ENCODE measurements around the gene TRIM72. TPM values are rescaled to one million over a fixed set of nuclear protein-coding genes. Genes with fewer than 3 reads are reported as not detected.

Gene TRIM72
- total and polyA plus RNA-seq, 2 of the 8 experiments (the other 6 are each of a cell fraction or from before 2014, with no cell fraction given) = 0.57 to 2.1 TPM

GRCh38 chr16:31225193-31225592 is 11.3 kb downstream of the TRIM72 start (continued):
- TF ChIP-seq CHD7 (IDR thresholded peaks at IDR 0.05; ENCODE audit: insufficient replicate concordance, low read length) (no peak), ASH2L (IDR thresholded peaks at IDR 0.05; ENCODE audit: low read length) (no peak), E2F6 (IDR thresholded peaks at IDR 0.05) (no peak), KDM4A (IDR thresholded peaks at IDR 0.05; ENCODE audit: low read depth, low read length, severe bottlenecking) (no peak), SP4 (IDR thresholded peaks at IDR 0.05; ENCODE audit: low read length) (no peak), TBP (IDR thresholded peaks at IDR 0.05; ENCODE audit: low read depth, low read length) (no peak), SIX5 (IDR thresholded peaks at IDR 0.05; ENCODE audit: low read depth, low read length) (no peak), POLR2AphosphoS5 (IDR thresholded peaks at IDR 0.05; ENCODE audit: low read depth, low read length) (no peak), BACH1 (IDR thresholded peaks at IDR 0.05; ENCODE audit: low read length) (no peak), MAFK (IDR thresholded peaks at IDR 0.05; ENCODE audit: low read depth, low read length) (no peak)

All from H1 (cell line).